ENCODE data around the gene IL3.

The IL3 gene

GRCh38 chr5:132072528-132072927 is 12.1 kb downstream of the IL3 start:
- Mint-ChIP-seq H3K27ac (no peak overlapping the region), H3K4me3 (no peak overlapping the region), H3K27me3 (no peaks in the 10 kb centered on the region), H3K4me1 (peaks cover 4% of the 10 kb centered on the region), H3K36me3 (no peaks in the 10 kb centered on the region), H3K9me3 (no peaks in the 10 kb centered on the region)

GRCh38 chr5:132073231-132074013 is 13.0 kb downstream of the IL3 start, which contains the start of gene CSF2:
Gene CSF2 (plus strand): TSS chr5:132073789. CDS start chr5:132073824, 35 bp downstream.
- H3K36me3 Mint-ChIP-seq: no peaks in the 10 kb centered on the region
- no peak within 1 kb of the TSS for H3K27ac Mint-ChIP-seq

GRCh38 chr5:132074091-132074771 is 13.8 kb downstream of the IL3 start:
- Mint-ChIP-seq H3K27me3 (no peaks in the 10 kb centered on the region), H3K4me1 (peaks cover 4% of the 10 kb centered on the region), H3K9me3 (no peaks in the 10 kb centered on the region), H3K4me3 (no peak overlapping the region), H3K36me3 (no peaks in the 10 kb centered on the region), H3K27ac (no peak overlapping the region)

More at GRCh38 chr5:132073231-132074013, 13.0 kb downstream of the IL3 start, which contains the start of gene CSF2:
- H3K27me3 Mint-ChIP-seq: no peaks in the 10 kb centered on the region
- H3K4me3 Mint-ChIP-seq: no peak within 1 kb of the TSS
- H3K4me1 Mint-ChIP-seq: peaks cover 4% of the 10 kb centered on the region
- no peaks in the 10 kb centered on the region for H3K9me3 Mint-ChIP-seq

GRCh38 chr5:132074772-132075718 is 14.6 kb downstream of the IL3 start:
- H3K4me3 Mint-ChIP-seq: no peak overlapping the region
- peaks cover 4% of the 10 kb centered on the region for H3K4me1 Mint-ChIP-seq
- H3K27ac Mint-ChIP-seq: no peak overlapping the region
- H3K36me3 Mint-ChIP-seq: no peaks in the 10 kb centered on the region
- no peaks in the 10 kb centered on the region for H3K9me3 Mint-ChIP-seq
- no peaks in the 10 kb centered on the region for H3K27me3 Mint-ChIP-seq

DNA sequence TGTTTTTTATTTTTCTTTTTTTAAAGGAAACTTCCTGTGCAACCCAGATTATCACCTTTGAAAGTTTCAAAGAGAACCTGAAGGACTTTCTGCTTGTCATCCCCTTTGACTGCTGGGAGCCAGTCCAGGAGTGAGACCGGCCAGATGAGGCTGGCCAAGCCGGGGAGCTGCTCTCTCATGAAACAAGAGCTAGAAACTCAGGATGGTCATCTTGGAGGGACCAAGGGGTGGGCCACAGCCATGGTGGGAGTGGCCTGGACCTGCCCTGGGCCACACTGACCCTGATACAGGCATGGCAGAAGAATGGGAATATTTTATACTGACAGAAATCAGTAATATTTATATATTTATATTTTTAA is 15.2 kb downstream of the IL3 start:
- no peaks in the 10 kb centered on the region for H3K9me3 Mint-ChIP-seq
- no peak overlapping the region for H3K27ac Mint-ChIP-seq
- H3K4me1 Mint-ChIP-seq: peaks cover 4% of the 10 kb centered on the region
- no peaks in the 10 kb centered on the region for H3K36me3 Mint-ChIP-seq
- no peak overlapping the region for H3K4me3 Mint-ChIP-seq
- H3K27me3 Mint-ChIP-seq: no peaks in the 10 kb centered on the region

- Mint-ChIP-seq H3K27ac (no peak overlapping the region), H3K9me3 (no peaks in the 10 kb centered on the region), H3K27me3 (no peaks in the 10 kb centered on the region), H3K4me1 (no peaks in the 10 kb centered on the region), H3K36me3 (no peaks in the 10 kb centered on the region), H3K4me3 (no peak overlapping the region)
Measured at GRCh38 chr5:132076202-132076830, 15.9 kb downstream of the IL3 start.

- Mint-ChIP-seq H3K36me3 (no peaks in the 10 kb centered on the region), H3K27ac (no peak overlapping the region), H3K9me3 (no peaks in the 10 kb centered on the region), H3K4me1 (no peaks in the 10 kb centered on the region), H3K27me3 (no peaks in the 10 kb centered on the region), H3K4me3 (no peak overlapping the region)
Measured at GRCh38 chr5:132076983-132077382, 16.5 kb downstream of the IL3 start.

GRCh38 chr5:132079081-132079480 is 18.6 kb downstream of the IL3 start:
- Mint-ChIP-seq H3K4me3 (no peak overlapping the region), H3K4me1 (peaks cover 9% of the 10 kb centered on the region), H3K27ac (no peak overlapping the region), H3K36me3 (no peaks in the 10 kb centered on the region), H3K9me3 (no peaks in the 10 kb centered on the region), H3K27me3 (no peaks in the 10 kb centered on the region)

DNA sequence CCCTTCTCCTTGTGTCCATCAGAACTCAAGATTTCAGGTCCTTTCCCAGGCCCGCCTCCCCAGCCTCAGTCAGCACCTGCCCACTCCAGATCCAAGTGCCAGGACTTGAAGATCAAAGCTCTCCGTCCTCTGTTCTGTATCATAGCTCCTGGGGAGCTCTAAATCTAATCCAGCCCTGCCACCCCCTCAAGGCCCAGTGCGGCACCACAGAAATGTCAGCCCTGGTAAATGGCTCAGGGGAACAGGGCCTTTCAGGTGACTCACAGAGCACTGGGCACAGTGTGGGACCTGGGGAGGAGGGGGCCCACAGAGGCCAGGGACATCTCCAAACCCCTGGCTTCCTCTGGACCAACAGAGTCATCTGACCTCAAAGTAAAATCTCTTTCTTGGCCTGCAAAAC is 19.2 kb downstream of the IL3 start:
- H3K9me3 Mint-ChIP-seq: no peaks in the 10 kb centered on the region
- no peak overlapping the region for H3K4me3 Mint-ChIP-seq
- no peaks in the 10 kb centered on the region for H3K36me3 Mint-ChIP-seq
- peaks cover 9% of the 10 kb centered on the region for H3K4me1 Mint-ChIP-seq
- no peak overlapping the region for H3K27ac Mint-ChIP-seq
- H3K27me3 Mint-ChIP-seq: no peaks in the 10 kb centered on the region

DNA sequence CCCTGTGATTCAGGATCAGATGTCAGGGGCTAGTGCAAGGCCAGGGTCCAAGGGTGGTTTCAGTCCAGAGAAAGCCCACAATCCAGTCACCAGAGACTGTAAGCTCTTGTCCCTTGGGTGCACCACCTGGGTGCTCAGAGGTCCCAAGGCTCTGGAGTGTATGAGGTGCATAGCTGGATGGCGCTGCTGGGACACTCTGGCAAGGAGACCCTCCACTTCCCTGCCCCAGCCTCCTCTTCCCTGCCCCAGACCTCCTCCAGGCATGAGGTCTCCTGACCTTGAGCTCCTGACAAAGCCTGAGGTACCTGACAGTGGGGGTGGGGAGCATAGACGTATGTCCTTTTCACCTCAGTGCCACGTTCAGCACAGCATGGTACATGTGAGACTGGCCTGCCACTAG is 20.1 kb downstream of the IL3 start:
- Mint-ChIP-seq H3K4me3 (no peak overlapping the region), H3K27me3 (no peaks in the 10 kb centered on the region), H3K4me1 (peaks cover 9% of the 10 kb centered on the region), H3K27ac (no peak overlapping the region), H3K9me3 (no peaks in the 10 kb centered on the region), H3K36me3 (no peaks in the 10 kb centered on the region)

DNA sequence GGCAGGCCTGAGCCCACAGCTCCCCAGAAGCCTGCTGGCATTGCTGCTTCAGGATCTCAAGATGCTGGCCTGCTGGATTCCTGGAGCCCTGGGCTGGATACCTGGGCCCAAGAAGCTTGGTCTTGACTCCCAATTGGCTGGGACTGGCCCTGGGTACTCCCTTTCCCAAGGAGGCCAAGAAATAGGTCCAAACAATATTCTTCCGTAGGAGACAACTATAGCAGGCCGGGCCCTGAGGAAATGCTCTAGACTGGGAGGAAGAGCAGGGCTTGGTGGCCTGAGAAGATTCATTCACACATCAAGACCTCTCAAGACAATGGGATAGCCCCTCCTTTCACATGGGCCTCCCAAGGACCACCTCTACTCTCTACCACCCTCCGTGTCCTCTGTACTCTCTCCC is 21.0 kb downstream of the IL3 start:
- no peaks in the 10 kb centered on the region for H3K36me3 Mint-ChIP-seq
- no peak overlapping the region for H3K27ac Mint-ChIP-seq
- H3K9me3 Mint-ChIP-seq: no peaks in the 10 kb centered on the region
- H3K4me1 Mint-ChIP-seq: peaks cover 9% of the 10 kb centered on the region
- H3K27me3 Mint-ChIP-seq: no peaks in the 10 kb centered on the region
- no peak overlapping the region for H3K4me3 Mint-ChIP-seq

- H3K9me3 Mint-ChIP-seq: no peaks in the 10 kb centered on the region
- no peak overlapping the region for H3K27ac Mint-ChIP-seq
- H3K36me3 Mint-ChIP-seq: no peaks in the 10 kb centered on the region
- peaks cover 9% of the 10 kb centered on the region for H3K4me1 Mint-ChIP-seq
- H3K27me3 Mint-ChIP-seq: no peaks in the 10 kb centered on the region
- no peak overlapping the region for H3K4me3 Mint-ChIP-seq
Measured at GRCh38 chr5:132082329-132083023, 22.0 kb downstream of the IL3 start.

GRCh38 chr5:132083071-132083678 is 22.7 kb downstream of the IL3 start:
- Mint-ChIP-seq H3K4me3 (no peak overlapping the region), H3K27me3 (no peaks in the 10 kb centered on the region), H3K36me3 (no peaks in the 10 kb centered on the region), H3K9me3 (no peaks in the 10 kb centered on the region), H3K4me1 (peaks cover 9% of the 10 kb centered on the region), H3K27ac (no peak overlapping the region)

DNA sequence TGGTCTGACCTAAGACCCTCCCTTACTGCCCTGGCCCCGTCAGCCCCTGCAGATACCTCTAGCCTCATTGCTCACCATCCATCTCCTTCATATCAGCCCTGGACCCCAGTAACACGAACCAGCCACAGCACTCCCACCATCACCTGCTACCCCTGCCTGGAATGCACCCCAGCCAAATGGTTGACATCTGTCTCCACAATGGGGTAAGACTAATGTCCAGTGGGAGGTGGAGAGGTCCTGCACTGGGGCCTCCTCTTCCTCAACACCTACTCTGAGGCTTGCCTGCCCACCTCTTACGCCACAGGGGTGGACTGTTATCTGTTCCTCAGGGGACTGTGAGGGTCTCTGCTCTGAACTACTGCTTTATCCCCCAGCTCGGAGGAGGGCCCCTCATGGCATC is 25.2 kb downstream of the IL3 start:
- Mint-ChIP-seq H3K4me1 (peaks cover 9% of the 10 kb centered on the region), H3K27ac (no peak overlapping the region), H3K36me3 (no peaks in the 10 kb centered on the region), H3K27me3 (no peaks in the 10 kb centered on the region), H3K4me3 (no peak overlapping the region), H3K9me3 (no peaks in the 10 kb centered on the region)

Measured in activated naive CD4-positive, alpha-beta T cell treated with anti-CD3 and anti-CD28 coated beads, Interleukin-2, amount 50 U/mL, for 24 hours (primary cell).